Esophagus muscularis mucosa (tissue), 3 donors: ENCODE measurements around the gene ZSCAN25.

Experiments
- CTCF ChIP-seq, 3 experiments: fragments of 200-600 bp in 2 of 3; fragments of 450-650 bp in 1 of 3; sonication (generic) in 2 of 3; IDR thresholded peaks; one replicate each; pipeline ENCODE4 v1.5.1; 2017 to 2019; ENCODE audit warnings: antibody characterized with exemption in 3 of 3, mild to moderate bottlenecking in 2 of 3, moderate library complexity in 1 of 3
- POLR2A ChIP-seq: fragments of 450-650 bp; IDR thresholded peaks from one replicate; pipeline ENCODE4 v1.6.1; 2017; ENCODE audit warnings: antibody characterized with exemption, moderate library complexity, mild to moderate bottlenecking, low read depth

- TF ChIP-seq CTCF (IDR thresholded peaks at IDR 0.05): no peak
- no peak for TF ChIP-seq POLR2A
These were observed 43.5 kb upstream of the ZSCAN25 start for GRCh38 chr7:99573257-99573656.
